ENCODE data around the gene ZBTB20.

ZBTB20 gene

GRCh38 chr3:114585687-114586086 lies 561.4 kb downstream of the ZBTB20 start:
- TF ChIP-seq, protein P1, sequence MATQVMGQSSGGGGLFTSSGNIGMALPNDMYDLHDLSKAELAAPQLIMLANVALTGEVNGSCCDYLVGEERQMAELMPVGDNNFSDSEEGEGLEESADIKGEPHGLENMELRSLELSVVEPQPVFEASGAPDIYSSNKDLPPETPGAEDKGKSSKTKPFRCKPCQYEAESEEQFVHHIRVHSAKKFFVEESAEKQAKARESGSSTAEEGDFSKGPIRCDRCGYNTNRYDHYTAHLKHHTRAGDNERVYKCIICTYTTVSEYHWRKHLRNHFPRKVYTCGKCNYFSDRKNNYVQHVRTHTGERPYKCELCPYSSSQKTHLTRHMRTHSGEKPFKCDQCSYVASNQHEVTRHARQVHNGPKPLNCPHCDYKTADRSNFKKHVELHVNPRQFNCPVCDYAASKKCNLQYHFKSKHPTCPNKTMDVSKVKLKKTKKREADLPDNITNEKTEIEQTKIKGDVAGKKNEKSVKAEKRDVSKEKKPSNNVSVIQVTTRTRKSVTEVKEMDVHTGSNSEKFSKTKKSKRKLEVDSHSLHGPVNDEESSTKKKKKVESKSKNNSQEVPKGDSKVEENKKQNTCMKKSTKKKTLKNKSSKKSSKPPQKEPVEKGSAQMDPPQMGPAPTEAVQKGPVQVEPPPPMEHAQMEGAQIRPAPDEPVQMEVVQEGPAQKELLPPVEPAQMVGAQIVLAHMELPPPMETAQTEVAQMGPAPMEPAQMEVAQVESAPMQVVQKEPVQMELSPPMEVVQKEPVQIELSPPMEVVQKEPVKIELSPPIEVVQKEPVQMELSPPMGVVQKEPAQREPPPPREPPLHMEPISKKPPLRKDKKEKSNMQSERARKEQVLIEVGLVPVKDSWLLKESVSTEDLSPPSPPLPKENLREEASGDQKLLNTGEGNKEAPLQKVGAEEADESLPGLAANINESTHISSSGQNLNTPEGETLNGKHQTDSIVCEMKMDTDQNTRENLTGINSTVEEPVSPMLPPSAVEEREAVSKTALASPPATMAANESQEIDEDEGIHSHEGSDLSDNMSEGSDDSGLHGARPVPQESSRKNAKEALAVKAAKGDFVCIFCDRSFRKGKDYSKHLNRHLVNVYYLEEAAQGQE (IDR thresholded peaks at IDR 0.05; ENCODE audit: insufficient read depth in 1 of 2, low read depth in 2 of 2, low read length in 2 of 2), result no peak

GRCh38 chr3:114584734-114585371 lies 562.2 kb downstream of the ZBTB20 start:
- TF ChIP-seq SIN3A (IDR thresholded peaks at IDR 0.05; ENCODE audit: borderline replicate concordance, insufficient read depth, low read length) (no peak), POLR2AphosphoS5 (IDR thresholded peaks at IDR 0.05; ENCODE audit: low read depth, low read length) (no peak), FOXP2 (optimal IDR thresholded peaks at IDR 0.05; ENCODE audit: borderline replicate concordance, extremely low read depth, extremely low read length, insufficient read depth) (no peak), TAF1 (IDR thresholded peaks at IDR 0.05; ENCODE audit: borderline replicate concordance, insufficient read depth, low read length) (no peak)
- TF ChIP-seq, protein P1 (IDR thresholded peaks at IDR 0.05; ENCODE audit: insufficient read depth in 1 of 2, low read depth in 2 of 2, low read length in 2 of 2), result no peak

DNA sequence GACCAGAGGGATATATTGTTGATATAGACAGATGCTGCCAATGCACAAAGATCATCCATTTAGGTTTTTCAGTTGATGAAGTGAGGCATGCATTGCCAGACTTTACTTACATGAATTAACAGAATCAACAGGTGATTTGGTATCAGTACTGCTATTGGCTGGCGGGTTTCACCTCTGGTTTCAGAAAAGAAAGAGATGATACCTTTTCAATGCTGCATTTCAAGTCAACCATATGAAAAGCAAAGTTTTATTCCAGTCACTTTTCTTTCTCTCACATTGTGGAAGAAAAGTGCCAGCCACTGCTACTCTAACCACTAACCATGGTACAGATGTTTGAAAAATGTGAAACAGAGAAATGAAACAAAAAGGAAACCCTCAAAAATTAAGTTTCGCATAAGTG lies 564.2 kb downstream of the ZBTB20 start:
- TF ChIP-seq TAF1 (IDR thresholded peaks at IDR 0.05; ENCODE audit: borderline replicate concordance, insufficient read depth, low read length) (no peak), POLR2AphosphoS5 (IDR thresholded peaks at IDR 0.05; ENCODE audit: low read depth, low read length) (no peak), FOXP2 (optimal IDR thresholded peaks at IDR 0.05; ENCODE audit: borderline replicate concordance, extremely low read depth, extremely low read length, insufficient read depth) (no peak), SIN3A (IDR thresholded peaks at IDR 0.05; ENCODE audit: borderline replicate concordance, insufficient read depth, low read length) (no peak)
- TF ChIP-seq, protein P1 (IDR thresholded peaks at IDR 0.05; ENCODE audit: insufficient read depth in 1 of 2, low read depth in 2 of 2, low read length in 2 of 2), result no peak

DNA sequence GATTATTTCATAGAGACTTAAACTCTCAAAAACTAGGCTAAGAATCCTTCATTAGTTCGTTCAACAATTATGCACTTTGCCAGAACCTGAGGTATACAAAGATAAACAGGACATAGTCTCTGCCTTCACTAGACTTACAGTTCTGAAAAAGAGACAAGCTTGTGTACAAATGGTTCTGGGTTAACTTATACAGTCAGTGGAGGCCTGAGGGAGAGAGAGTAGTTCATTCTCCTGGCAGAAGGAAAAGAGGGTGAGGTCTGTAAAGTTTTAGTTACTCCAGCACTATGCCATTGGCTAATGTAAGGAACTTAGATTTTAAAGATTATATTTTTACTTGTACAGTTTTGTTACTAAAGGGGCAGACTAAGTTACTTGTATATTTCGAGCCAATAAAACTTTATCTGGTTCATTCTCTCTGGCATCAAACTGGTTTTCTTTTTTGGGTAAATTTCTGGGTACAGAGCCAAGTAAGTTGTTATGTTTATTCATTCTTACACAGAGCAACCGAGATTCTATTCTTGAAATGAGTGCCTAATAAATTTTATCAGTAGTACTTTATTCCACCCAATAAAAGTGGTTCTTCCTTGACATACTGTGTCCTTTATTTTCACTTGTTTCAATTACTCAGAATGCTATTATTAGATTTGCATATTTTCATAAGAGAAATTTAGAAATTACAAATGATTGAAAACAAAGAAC lies 574.6 kb downstream of the ZBTB20 start:
- TF ChIP-seq TAF1 (IDR thresholded peaks at IDR 0.05; ENCODE audit: borderline replicate concordance, insufficient read depth, low read length) (no peak), SIN3A (IDR thresholded peaks at IDR 0.05; ENCODE audit: borderline replicate concordance, insufficient read depth, low read length) (no peak), POLR2AphosphoS5 (IDR thresholded peaks at IDR 0.05; ENCODE audit: low read depth, low read length) (no peak), FOXP2 (optimal IDR thresholded peaks at IDR 0.05; ENCODE audit: borderline replicate concordance, extremely low read depth, extremely low read length, insufficient read depth) (no peak)
- TF ChIP-seq, protein P1 (IDR thresholded peaks at IDR 0.05; ENCODE audit: insufficient read depth in 1 of 2, low read depth in 2 of 2, low read length in 2 of 2), result no peak
